ENCODE data around the gene TTC7B.

DNA sequence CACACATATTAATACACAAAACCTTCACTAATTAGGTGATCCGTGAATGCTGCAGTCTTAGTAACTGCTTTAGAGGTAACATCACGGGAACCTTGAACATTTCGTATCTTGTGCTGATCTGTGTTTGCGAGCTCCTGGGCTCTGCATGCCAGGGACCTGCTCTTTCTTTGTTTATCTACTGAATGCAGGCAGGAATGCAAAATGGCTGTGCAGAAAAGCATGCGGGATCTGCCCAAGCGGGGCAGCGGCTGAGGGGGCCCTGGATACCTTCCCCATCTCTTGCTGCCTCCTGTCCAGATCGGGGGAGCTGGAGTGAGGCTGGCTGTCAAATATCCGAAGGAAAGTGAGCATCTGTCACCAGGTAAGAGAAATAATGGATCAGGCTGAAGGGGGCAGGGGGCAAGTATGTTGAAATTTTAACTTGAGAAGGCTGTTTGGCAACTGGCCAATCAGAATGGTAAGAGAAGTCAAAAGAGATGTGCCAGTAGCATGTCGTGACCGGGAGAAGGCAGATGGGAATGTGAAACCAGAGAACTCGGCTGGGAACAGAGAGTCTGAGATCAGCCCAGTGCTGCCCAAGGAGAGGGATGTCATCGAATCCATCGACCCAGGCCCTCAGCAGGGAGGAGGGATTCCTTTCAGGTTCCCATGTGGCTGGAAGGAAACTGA is 191.4 kb downstream of the TTC7B start:
- TF ChIP-seq CTCF (IDR thresholded peaks at IDR 0.05) (no peak), EP300 (IDR thresholded peaks at IDR 0.05) (no peak), POLR2A (IDR thresholded peaks at IDR 0.05) (no peak)
